ENCODE results near the gene SMIM7. TPM values are rescaled to one million over a fixed set of nuclear protein-coding genes. Genes with fewer than 3 reads are reported as not detected.
"Not testable (repeated sequence)": the region's sequence is repeated elsewhere in the genome, so short reads cannot be mapped to it uniquely, and the experiment has no call there.

Gene SMIM7
- total RNA-seq, 1 donor from 2014 or later = 76.7 TPM

- H3K27me3 ChIP-seq = no peaks in the 10 kb centered on the region
- H3K9me3 ChIP-seq = no peaks in the 10 kb centered on the region
- no peak overlapping the region for H3K27ac ChIP-seq
- no peak overlapping the region for H3K4me3 ChIP-seq
- peaks cover 89% of the 10 kb centered on the region for H3K36me3 ChIP-seq
- no peak for TF ChIP-seq CTCF (IDR thresholded peaks at IDR 0.05)
- DNase-seq = no peak
- H3K4me1 ChIP-seq = peaks cover 17% of the 10 kb centered on the region
- intact Hi-C loops (cut with DNase I) = no loop called here
- peak; percentile 33 for ATAC-seq
Observed at GRCh38 chr19:16654140-16654539, 5.8 kb downstream of the SMIM7 start.

GRCh38 chr19:16652854-16653253, 7.1 kb downstream of the SMIM7 start:
- Histone ChIP-seq H3K36me3 (peaks cover 80% of the 10 kb centered on the region), H3K9me3 (no peaks in the 10 kb centered on the region), H3K4me3 (no peak overlapping the region), H3K27ac (no peak overlapping the region), H3K4me1 (peaks cover 4% of the 10 kb centered on the region), H3K27me3 (no peaks in the 10 kb centered on the region)
- no peak for TF ChIP-seq CTCF (IDR thresholded peaks at IDR 0.05)
- ATAC-seq (no peak), DNase-seq (no peak)
- intact Hi-C loops (cut with DNase I) = no loop called here

GRCh38 chr19:16651421-16652188, 8.3 kb downstream of the SMIM7 start:
- H3K4me3 ChIP-seq; intact Hi-C loops (cut with DNase I); H3K27ac ChIP-seq; H3K4me1 ChIP-seq; ATAC-seq; DNase-seq; H3K27me3 ChIP-seq; H3K9me3 ChIP-seq: not testable (repeated sequence)
- peaks cover 76% of the 10 kb centered on the region for H3K36me3 ChIP-seq

- ATAC-seq (no peak), DNase-seq (no peak)
- intact Hi-C loops (cut with DNase I) = no loop called here
- H3K4me3 ChIP-seq = no peak overlapping the region
- no peak for TF ChIP-seq CTCF (IDR thresholded peaks at IDR 0.05)
- no peaks in the 10 kb centered on the region for H3K4me1 ChIP-seq
- H3K27ac ChIP-seq = no peak overlapping the region
- H3K36me3 ChIP-seq = peaks cover 76% of the 10 kb centered on the region
- H3K27me3 ChIP-seq = no peaks in the 10 kb centered on the region
- no peaks in the 10 kb centered on the region for H3K9me3 ChIP-seq
Observed at GRCh38 chr19:16650821-16651220, 9.1 kb downstream of the SMIM7 start.

- Histone ChIP-seq H3K36me3 (peaks cover 76% of the 10 kb centered on the region), H3K4me3 (no peak overlapping the region), H3K27ac (no peak overlapping the region), H3K4me1 (no peaks in the 10 kb centered on the region), H3K9me3 (no peaks in the 10 kb centered on the region), H3K27me3 (no peaks in the 10 kb centered on the region)
- intact Hi-C loops (cut with DNase I) = no loop called here
- no peak for DNase-seq
- peak; percentile 58 for ATAC-seq
- no peak for TF ChIP-seq CTCF (IDR thresholded peaks at IDR 0.05)
Observed at GRCh38 chr19:16649734-16650133, 10.2 kb downstream of the SMIM7 start.

GRCh38 chr19:16645140-16645539, 14.8 kb downstream of the SMIM7 start:
- no peaks in the 10 kb centered on the region for H3K4me1 ChIP-seq
- H3K36me3 ChIP-seq = peaks cover 82% of the 10 kb centered on the region
- H3K27ac ChIP-seq = no peak overlapping the region
- TF ChIP-seq CTCF (IDR thresholded peaks at IDR 0.05) = no peak
- H3K4me3 ChIP-seq = no peak overlapping the region
- DNase-seq (no peak), ATAC-seq (no peak)
- H3K9me3 ChIP-seq = no peaks in the 10 kb centered on the region
- H3K27me3 ChIP-seq = no peaks in the 10 kb centered on the region
- intact Hi-C loops (cut with DNase I) = no loop called here
